ENCODE data around the gene TAF4B.
"Not testable (repeated sequence)": the region's sequence is repeated elsewhere in the genome, so short reads cannot be mapped to it uniquely, and the experiment has no call there.

DNA sequence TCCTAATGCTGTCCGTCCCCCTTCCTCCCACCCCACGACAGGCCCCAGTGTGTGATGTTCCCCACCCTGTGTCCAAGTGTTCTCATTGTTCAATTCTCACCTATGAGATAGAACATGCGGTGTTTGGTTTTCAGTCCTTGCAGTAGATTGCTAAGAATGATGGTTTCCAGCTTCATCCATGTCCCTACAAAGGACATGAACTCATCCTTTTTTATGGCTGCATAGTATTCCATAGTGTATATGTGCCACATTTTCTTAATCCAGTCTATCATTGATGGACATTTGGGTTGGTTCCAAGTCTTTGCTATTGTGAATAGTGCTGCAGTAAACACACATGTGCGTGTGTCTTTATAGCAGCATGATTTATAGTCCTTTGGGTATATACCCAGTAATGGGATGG lies 12.5 kb downstream of the TAF4B start:
- TF ChIP-seq CTCF (IDR thresholded peaks at IDR 0.05; ENCODE audit: borderline replicate concordance, extremely low read depth, low read length, poor library complexity, severe bottlenecking); EZH2 (IDR thresholded peaks at IDR 0.05; ENCODE audit: borderline replicate concordance, low read depth, low read length, severe bottlenecking): not testable (repeated sequence)
